Spleen (tissue), 7 donors: ENCODE results near the gene GOLGA6L9.
"Not testable (repeated sequence)": the region's sequence is repeated elsewhere in the genome, so short reads cannot be mapped to it uniquely, and the experiment has no call there.

Source experiments
- CTCF ChIP-seq, 11 experiments: fragments of 200-600 bp in 7 of 11; fragments of 450-650 bp in 4 of 11; sonication (generic) in 4 of 11; IDR thresholded peaks in 8 of 11; conservative IDR thresholded peaks in 3 of 11; 1 replicate in 7 of 11; 2 replicates in 4 of 11; pipeline versions ENCODE4 v1.4.0 to v1.8.0; 2016 to 2021; ENCODE audit warnings: antibody characterized with exemption in 11 of 11, inconsistent platforms in 4 of 11, mild to moderate bottlenecking in 1 of 11
- POLR2A ChIP-seq, 3 donors: fragments of 450-650 bp; IDR thresholded peaks; one replicate each; pipeline ENCODE4 v1.5.1; 2017; ENCODE audit warnings: antibody characterized with exemption in 3 of 3, mild to moderate bottlenecking in 1 of 3
- POLR2AphosphoS5 ChIP-seq, 3 donors: sonication (generic); formaldehyde crosslinking; IDR thresholded peaks; one replicate each; pipeline ENCODE4 v1.5.1; 2017; ENCODE audit warnings: antibody characterized with exemption in 3 of 3
- donor health status: DM: no; HTN: no; CAD: no; lungs with moderate emphysema.
- donor health status: DM: no; HTN: no; CAD: no.
- donor health status: DM: no; HTN: no; CAD: no.

GRCh38 chr15:82401918-82402317 lies 27.7 kb upstream of the GOLGA6L9 start:
- not testable (repeated sequence) for TF ChIP-seq CTCF (IDR thresholded peaks at IDR 0.05 in 8 of 11, conservative IDR thresholded peaks at IDR 0.05 in 3 of 11); POLR2AphosphoS5 (IDR thresholded peaks at IDR 0.05); POLR2A (IDR thresholded peaks at IDR 0.05)
